H1 (cell line): ENCODE results near the gene RBFOX1. TPM values are rescaled to one million over a fixed set of nuclear protein-coding genes. Genes with fewer than 3 reads are reported as not detected.

Experiments used
- TBP ChIP-seq: IDR thresholded peaks from 2 replicates; pipeline ENCODE4 v1.6.1; 2011; ENCODE audit warnings: low read depth, low read length, improper control_type of control experiment
- polyA plus RNA-seq, 7 experiments: library from polyadenylated mRNA; depleted of rRNA in 3 of 7; stranded (reverse) in 5 of 7; unstranded in 2 of 7; fragments of >200 nt in 5 of 7; fragments of 200-250 nt in 2 of 7; gene quantifications; 1 replicate in 5 of 7; 2 replicates in 1 of 7; 4 replicates in 1 of 7; pipeline versions ENCODE4 v1.2.1 to v1.2.3, GENCODE V29; 2011 to 2013; ENCODE audit warnings: missing spikeins in 2 of 7, mixed read lengths in 2 of 7
- total RNA-seq: library from RNA; stranded (reverse); fragmentation: NEBNext Ultra II Directional; extraction: Animal tissue kit (Norgen Biotek cat#: 25700); gene quantifications from 2 replicates; pipeline ENCODE4 v1.2.1, GENCODE V29; 2021

Gene RBFOX1
- total and polyA plus RNA-seq, 2 of the 8 experiments (the other 6 are each of a cell fraction or from before 2014, with no cell fraction given) = 1.7 to 2.8 TPM

- no peak for TF ChIP-seq TBP
These were observed 28.4 kb upstream of the RBFOX1 start (continued) for GRCh38 chr16:7304279-7304678.
